Measurements from ENCODE around the gene IGSF21.

IGSF21 gene

GRCh38 chr1:18145851-18146618, 38.4 kb downstream of the IGSF21 start:
- ChIA-PET POLR2A (no interaction called here), CTCF (interaction anchor here (1.2 kb wide), 1 partner anchor 485 kb away, joined by 3 read pairs; no protein-coding TSS in a partner anchor)
- no peak for TF ChIP-seq CTCF (IDR thresholded peaks at IDR 0.05; ENCODE audit: control extremely low read depth, extremely low read depth, low read depth, missing control alignments)
- no peak for DNase-seq (ENCODE audit: extremely low spot score)

DNA sequence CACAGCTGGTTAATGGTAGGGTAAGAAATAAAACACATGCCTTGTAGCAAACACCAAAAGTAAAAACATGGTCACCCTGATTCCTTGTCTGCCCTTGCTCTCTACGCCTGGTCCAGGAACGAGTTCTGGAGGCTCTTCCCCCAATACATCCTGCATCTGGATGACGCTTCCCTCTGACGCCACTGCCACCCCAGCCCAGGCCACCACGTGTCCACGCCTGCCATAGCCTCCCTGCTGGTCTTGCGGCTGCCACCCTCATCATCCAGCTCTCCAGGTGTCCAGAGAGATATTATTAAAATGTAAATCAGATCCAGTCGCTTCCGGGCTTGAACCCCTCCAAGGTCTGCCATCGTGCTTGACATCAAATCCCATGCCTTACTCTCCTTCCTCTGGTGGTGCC, 39.3 kb downstream of the IGSF21 start:
- CTCF ChIA-PET = interaction anchor here (1.3 kb wide), 1 partner anchor 32 kb away, joined by 3 read pairs; no protein-coding TSS in a partner anchor
- TF ChIP-seq CTCF (IDR thresholded peaks at IDR 0.05; ENCODE audit: control extremely low read depth, extremely low read depth, low read depth, missing control alignments) = no peak
- POLR2A ChIA-PET = no interaction called here
- no peak for DNase-seq (ENCODE audit: extremely low spot score)

- no peak for DNase-seq (ENCODE audit: extremely low spot score)
- ChIA-PET CTCF (interaction anchor here (1.3 kb wide), 1 partner anchor 33 kb away, joined by 3 read pairs; no protein-coding TSS in a partner anchor), POLR2A (no interaction called here)
- TF ChIP-seq CTCF (IDR thresholded peaks at IDR 0.05; ENCODE audit: control extremely low read depth, extremely low read depth, low read depth, missing control alignments) = no peak
These were observed 40.1 kb downstream of the IGSF21 start for GRCh38 chr1:18147672-18148071.

GRCh38 chr1:18148461-18148860, 40.9 kb downstream of the IGSF21 start:
- POLR2A ChIA-PET = no interaction called here
- no peak for DNase-seq (ENCODE audit: extremely low spot score)
- no peak for TF ChIP-seq CTCF (IDR thresholded peaks at IDR 0.05; ENCODE audit: control extremely low read depth, extremely low read depth, low read depth, missing control alignments)
- CTCF ChIA-PET = no interaction called here

DNA sequence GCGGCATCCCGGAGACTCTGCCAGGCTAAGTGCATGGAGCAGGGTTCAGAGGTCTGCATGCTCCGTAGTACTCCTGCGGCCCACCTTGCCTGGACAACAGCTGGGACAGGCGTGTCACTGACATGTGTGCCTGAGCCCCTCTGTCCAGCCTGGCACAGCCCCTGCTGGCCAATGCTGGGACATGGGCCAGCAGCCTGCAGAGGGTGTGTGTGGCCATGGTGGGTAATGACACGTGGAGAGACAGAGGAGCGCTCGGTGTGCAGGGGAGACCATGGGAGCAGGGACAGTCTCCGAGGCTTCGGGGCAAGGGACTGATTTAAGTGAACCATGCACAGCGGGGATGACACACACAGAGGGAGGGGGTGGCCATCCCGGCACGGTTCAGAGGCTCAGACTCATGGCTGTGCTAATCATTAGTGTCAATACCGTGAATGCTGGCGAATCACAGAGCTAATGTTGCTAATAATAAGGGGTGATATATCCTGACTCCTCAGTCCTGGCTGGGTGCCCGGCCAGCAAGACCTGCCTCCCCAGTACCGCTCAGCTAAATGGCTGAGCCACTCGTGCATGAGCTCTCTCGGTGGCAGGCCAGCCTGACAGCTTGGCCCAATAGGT, 41.5 kb downstream of the IGSF21 start:
- CTCF ChIA-PET = no interaction called here
- POLR2A ChIA-PET = no interaction called here
- TF ChIP-seq CTCF (IDR thresholded peaks at IDR 0.05; ENCODE audit: control extremely low read depth, extremely low read depth, low read depth, missing control alignments) = no peak
- no peak for DNase-seq (ENCODE audit: extremely low spot score)

DNA sequence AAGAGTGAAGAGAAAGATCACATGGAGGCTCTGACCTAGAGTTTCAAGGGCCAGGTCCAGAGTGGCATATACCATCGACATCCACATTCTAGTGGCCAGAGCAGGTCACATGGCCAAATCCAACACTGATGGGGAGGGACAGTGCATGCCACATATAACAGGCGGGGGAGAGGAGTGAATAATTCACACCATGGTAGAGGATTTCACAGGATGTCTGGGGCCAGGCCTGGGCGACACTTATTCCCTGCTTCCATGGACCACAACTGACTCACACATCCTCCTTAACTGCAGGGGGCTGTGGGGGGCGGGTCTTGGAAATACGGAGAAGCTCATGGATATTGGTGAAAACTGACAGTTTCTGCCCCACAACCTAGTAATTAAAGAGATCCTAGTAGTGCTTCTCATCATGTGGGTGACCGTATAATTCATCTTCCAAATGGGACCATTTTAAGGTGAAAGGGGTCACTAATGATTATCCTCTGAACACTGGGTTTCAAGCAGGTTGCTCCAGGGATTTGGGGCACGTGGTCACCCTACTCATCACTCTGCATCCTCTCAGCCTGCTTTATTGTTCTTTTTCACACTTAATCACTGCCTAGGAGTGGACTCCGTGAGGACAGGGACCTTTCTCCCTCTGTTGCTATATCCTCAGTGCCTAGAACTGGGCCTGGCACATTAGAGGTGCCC, 44.0 kb downstream of the IGSF21 start:
- no peak for TF ChIP-seq CTCF (IDR thresholded peaks at IDR 0.05; ENCODE audit: control extremely low read depth, extremely low read depth, low read depth, missing control alignments)
- CTCF ChIA-PET = no interaction called here
- DNase-seq (ENCODE audit: extremely low spot score) = no peak
- POLR2A ChIA-PET = no interaction called here
